GM12801 (cell line): Measurements from ENCODE around the gene PLK5.

Source experiments
- CTCF ChIP-seq: IDR thresholded peaks from one replicate; pipeline ENCODE4 v1.5.1; 2011; ENCODE audit warnings: control low read depth; ENCODE audit not compliant: insufficient read length; ENCODE audit errors: extremely low read depth

The PLK5 gene

GRCh38 chr19:1555487-1556389, 31.9 kb downstream of the PLK5 start:
- no peak for TF ChIP-seq CTCF

GRCh38 chr19:1556390-1557070, 32.7 kb downstream of the PLK5 start:
- TF ChIP-seq CTCF = no peak

- TF ChIP-seq CTCF = no peak
Observed at GRCh38 chr19:1558552-1558951, 34.7 kb downstream of the PLK5 start.

- TF ChIP-seq CTCF = no peak
Observed at GRCh38 chr19:1560286-1560882, 36.5 kb downstream of the PLK5 start.

GRCh38 chr19:1561236-1561842, 37.5 kb downstream of the PLK5 start:
- TF ChIP-seq CTCF = no peak

GRCh38 chr19:1563251-1563650, 39.4 kb downstream of the PLK5 start:
- TF ChIP-seq CTCF = no peak
